Measurements from ENCODE around the gene PDE11A.

Gene PDE11A

DNA sequence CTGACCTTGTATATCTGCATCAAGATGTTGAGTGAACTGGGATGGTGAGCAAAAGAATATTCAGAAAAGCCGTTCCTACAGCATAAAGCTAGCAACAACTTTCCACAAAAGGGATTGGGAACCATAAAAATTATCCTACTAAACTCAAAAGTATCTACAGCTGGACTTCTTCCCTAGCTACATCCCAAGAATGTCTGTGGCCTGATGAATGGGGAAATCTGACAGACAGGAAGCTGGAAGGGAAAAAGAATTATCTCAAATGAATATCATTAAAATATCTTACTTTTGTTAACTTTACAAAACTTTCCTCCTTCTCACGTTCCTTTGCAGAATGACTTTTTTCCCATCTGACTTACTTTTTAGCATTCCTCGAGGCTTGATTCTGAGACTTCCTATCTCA lies 150.9 kb downstream of the PDE11A start:
- DNase-seq: no peak

DNA sequence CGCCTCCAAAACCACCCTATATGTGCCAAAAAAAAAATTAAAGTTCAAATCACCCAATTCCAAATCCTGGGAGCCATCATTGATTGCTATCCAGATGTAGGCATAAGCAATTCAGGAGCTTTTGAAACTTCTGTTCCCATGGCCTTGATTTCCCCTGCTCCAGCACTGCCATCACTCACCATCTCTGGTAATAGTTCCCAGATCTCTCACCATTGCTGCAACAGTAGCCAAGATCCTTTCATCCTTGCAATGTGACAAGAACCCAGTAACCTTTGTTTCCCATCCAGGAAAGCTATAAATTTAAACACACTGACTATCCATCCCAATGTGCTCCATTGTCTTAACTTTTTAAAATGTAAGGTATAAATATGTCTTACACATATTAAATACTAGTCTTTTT lies 155.4 kb downstream of the PDE11A start:
- no peak for DNase-seq

DNA sequence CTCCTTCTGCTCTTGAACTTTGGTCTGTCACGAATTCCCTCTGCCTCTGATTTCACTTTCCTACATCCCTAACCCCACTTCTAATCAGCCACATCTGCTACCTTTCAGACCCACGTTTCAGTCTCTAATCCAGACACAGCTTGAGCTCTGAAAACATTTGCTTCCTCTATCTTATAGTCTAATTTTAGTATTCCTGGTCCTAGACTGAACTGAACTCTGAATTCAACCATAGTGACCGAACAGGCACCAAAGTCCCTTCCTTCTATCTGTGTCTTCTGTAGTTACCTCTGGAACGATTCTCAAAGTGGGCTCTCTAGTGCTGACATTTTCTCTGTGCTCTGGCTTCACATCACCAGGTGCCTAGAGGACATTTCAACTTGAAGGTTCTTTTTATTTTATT lies 156.2 kb downstream of the PDE11A start:
- no peak for DNase-seq

DNA sequence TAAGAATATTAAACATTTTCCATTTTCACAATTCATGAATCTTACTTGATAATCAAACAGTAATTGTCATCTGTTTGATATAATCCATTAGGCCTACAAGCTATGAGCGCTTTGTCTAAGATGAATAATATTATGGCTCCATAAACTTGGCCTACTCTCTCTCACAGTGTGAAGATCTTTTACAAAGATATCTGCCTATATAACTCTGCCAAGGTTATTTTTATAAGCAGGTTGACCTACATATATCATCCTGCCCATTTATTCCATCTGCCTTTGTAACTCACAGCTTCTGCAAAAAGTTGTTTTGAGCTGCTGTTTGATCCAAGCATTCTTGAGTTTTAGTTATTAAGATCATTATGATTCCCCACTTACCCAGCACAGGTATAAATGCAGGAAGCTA lies 158.3 kb downstream of the PDE11A start:
- DNase-seq: no peak

DNA sequence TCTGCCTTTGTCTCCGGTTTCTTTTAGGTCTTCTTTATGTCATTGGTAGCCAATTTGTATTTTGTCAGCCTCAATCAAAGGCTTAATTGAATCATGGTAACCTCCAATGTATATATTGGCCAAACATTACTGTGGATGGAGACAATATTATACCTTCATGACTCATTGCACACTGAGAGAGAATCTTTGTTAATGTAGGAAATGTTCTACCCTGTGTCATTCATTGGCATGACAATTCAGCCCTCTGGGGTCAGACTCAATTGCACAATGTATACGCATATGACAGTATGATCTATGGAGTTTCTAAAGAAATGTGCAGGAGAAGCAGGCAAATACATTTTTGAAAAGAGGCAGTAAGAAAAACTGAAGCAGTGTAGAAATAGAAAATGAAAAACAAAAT lies 162.6 kb downstream of the PDE11A start:
- DNase-seq: no peak

DNA sequence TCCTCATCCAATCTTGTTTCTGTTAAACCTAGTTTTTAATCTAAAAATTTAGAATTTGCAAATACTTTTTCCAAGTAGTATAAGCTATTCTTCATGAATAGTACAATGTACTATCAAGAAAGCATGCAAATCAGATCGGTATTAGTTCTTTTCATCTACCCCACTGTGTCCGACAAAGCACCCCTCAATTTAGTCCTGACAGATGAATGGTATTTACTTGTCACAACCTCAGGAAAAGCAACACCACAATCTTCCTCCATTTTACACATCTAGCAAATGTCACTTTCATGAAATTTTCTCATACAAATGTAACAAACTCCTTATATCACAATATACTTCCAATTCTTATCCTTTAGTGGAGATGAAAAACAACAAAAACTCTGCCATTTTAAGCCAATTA lies 163.8 kb downstream of the PDE11A start:
- DNase-seq: no peak

DNA sequence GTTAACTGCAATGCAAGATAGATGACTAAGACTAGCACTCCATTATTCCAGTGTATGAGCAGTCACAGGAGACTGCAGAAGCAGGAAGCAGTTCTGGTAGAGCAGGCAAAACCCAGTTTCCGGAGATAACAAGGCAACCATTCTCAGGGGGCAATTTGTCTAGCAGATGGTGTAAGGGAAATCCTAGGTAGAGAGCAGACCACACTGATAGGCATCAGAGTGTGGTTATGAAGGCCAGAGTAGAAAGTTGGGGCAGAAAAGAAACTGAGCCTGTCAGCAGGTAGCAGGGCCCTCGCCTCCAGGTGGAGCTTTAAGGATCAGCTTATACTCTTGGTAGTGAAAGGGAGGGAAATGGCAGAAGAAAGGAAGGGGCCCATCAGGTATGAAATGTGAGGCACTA lies 164.4 kb downstream of the PDE11A start:
- DNase-seq: no peak

DNA sequence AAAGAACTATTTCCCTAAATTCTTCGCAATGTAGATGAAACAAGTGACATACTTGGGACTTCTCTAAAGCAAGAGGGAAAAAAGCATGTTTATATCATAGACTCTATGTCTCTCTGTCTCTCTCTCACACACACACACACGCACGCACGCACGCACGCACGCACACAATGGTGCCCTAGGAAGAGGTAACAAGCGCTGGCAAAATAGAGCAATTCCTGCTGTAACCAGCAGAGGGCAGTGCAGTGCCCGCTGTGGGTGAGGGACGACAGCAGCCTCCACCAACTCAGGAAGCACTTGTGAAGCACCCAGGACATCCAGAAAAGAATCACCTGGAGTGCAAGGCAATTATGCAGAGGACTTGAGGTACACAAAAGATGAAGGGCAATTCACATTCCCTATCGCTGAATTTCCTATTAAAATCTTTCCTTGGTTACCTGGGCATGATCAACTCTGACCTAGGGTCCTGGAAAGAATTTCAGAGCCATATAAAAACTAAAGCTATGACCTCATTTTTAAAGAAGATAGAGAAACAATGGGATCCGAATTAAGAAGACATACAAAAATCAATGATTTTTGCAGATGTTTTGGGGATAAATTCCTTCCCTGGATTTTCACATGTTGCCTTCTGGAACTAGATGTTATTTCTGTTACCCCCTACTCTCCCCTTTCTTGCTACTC lies 166.4 kb downstream of the PDE11A start:
- DNase-seq: peak; percentile 2 to 45

DNA sequence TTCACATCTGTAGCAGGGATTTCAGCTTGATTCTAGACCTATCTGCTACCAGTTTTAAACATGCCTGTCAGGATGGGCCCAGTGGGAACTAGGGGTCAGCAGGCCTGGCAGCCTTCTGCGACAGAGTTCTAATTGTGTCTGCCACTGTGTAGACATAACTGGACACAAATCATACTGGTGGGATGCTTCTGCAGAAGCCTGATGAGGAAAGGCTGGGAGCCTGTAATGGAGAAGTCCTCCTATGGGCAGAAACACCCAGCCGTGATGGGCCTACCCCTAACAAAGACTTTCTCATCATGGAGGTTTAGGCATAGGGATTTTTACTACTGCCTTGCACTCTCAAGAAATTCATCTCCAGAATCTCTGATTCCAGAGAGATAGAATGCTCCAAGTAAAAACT lies 166.9 kb downstream of the PDE11A start:
- DNase-seq: no peak

DNA sequence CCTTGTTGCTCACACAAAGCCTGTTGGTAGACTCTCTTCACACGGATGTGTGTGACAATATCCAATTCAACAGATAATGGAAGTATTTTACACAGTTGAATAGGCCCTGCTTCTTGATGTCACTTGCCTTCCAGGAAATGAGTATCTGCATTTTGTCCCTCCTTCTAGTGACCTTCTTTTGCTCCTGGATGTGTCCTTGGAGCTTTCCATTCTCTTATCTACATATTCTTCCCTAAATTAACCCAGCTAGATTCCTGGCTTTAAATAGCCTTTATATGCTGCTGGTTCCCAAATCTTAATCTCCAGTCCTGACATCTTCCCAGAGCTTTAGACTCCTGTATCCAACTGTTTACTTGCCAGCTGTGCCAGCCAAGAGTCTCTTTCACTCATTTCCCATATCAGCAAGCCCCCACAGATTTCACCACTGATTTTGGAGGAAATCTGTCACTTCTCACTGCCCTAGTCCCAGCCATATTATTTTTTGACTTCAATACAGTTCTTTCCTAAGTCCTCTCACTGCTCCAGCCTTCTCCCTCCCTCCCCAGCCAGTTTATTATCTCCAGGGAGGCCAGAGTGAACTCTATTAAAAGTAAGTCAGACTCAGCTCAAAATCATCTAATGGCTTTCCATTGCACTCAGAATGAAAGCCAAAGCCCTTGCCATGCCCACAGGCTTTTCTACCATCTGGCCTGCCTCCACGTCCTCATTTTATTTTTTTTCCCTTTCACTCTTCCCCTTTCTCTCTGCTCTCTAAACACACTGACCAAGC lies 170.0 kb downstream of the PDE11A start:
- DNase-seq: no peak

DNA sequence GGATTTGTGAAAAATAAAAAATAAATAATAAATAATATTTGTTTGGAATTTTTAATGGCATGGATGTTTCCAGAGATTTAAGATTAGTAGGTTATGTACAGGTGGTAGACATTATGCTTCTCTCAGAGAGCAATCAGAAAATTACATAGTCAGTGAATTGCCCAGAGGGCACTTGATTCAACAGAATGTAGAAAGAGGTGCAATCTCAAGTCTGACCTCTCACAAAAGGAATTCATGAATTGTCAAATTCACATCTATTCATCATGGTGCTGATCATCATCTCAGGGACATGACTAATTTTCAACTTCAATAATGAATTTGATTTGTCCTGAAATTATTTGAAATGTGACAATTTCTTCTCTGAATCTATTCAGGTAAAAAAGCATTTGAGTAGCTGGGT lies 172.5 kb downstream of the PDE11A start:
- DNase-seq: no peak

DNA sequence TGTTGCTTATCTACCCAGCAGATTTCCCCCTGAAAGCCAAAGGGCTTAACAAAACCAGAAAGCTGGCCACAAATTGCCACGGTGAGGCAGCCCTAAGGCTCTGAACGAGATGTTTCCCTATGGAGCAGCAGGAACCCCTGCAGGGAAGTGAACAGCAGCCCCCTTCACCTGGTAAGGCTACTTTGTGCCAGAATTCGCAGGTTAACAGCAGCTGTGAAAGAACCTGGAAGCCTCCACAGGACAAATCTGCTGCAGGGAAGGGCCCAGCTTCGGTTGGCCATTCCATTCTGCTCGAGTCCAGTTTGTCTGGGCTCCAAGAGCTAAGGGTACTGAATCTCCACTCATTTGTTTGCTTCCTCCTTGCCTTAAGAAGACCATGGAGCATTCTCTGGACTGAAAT lies 175.3 kb downstream of the PDE11A start:
- DNase-seq: no peak

DNA sequence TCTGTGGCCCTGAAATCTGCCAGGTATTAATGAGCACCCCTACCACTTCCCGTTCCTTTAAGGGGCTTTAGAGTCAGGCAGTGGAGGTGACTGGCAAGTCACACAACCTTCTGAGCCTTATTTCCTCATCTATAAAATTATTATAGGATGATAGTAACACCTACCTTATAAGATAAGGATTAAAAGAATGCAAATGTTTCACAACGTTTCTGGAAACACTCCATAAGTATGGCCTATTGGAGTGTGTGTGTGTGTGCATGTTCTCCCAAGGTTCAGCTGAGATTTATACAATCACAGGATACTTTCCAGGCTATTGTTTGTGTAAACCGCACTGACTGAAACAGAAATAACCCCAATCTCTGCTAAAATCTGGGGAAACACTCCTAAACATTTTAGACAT lies 176.0 kb downstream of the PDE11A start:
- DNase-seq: no peak

DNA sequence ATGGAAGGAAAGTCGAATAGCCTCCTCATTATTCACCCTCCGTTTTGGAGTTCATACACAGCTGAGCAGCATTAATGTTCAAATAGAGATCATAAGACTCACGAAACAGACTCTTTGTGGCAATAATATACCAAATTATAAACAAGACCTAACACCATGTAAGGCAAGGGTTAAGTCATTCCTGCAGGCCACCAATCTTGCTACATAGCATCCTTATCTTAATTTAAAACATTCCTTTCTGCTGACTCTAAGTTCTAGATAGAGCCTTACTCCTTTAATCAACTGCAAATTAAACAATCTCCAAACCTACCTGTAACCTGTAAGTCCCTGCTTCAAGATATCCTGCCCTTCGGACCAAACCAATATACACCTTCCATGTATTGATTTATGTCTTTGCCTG lies 178.0 kb downstream of the PDE11A start:
- no peak for DNase-seq

DNA sequence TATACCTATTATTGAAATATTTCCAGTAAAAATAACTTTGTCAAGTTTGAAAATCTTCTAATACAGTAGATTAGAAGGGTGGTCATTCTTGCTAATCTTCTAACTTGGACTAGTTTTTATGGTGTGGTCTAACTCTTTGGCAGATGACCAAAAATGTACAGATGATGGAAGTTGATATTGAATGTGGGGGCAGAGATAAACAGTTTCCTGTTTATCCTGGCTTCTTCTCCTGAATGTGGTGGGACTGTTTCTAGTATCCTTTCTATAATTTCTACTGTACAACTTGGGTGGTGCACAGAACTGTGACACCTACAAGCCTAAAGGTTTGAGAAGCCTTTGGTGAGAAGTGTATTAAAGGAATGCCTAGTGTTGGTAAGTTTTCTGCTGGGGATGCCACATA lies 178.7 kb downstream of the PDE11A start:
- DNase-seq: no peak

DNA sequence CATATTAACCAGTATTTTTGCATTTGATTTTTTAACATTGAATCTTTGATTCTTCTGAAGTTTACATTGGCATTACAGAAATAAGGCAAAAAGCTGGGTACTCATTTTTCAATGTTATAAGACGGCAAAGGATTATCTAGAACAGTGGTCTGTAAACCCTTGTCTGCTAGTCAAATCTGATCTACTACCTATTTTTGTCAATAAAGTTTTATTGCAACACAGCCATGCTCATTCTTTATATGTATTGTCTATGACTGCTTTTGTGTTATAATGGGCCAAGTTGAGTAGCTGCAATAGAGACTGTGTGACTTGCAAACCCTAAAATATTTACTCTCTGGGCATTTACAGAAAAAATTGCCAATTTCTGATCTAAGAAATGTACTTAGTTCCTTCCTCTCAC lies 181.0 kb downstream of the PDE11A start:
- no peak for DNase-seq

DNA sequence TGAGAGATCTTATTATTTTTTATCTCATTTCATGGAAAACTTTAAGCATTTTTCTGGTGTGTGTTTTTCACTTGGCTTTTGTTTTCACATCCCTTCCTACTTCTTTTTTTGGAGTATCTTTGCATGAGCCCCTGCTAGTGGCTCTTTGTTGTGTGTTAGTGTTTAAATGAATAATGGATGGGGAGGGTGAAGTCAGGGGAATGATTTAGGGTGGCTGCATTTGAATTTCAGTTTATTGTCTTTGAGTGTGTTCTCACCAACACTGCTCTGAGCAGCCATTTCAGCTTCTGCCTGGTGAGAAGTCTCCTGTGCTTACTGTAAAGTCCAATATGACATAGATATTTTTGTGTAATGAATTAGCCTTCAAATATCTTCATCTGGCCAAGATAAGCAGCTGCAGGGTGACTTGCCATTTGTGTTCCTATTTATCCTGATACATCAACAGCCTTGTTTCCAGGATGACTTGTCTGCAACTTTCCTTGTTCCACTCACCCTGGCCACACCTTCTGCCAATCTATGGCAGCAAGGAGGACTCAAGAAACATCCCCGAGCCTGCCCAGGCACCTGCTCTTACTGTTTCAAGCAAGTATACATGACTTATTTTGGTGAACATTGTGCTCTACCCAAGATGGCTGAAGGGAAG lies 182.6 kb downstream of the PDE11A start:
- DNase-seq: no peak

DNA sequence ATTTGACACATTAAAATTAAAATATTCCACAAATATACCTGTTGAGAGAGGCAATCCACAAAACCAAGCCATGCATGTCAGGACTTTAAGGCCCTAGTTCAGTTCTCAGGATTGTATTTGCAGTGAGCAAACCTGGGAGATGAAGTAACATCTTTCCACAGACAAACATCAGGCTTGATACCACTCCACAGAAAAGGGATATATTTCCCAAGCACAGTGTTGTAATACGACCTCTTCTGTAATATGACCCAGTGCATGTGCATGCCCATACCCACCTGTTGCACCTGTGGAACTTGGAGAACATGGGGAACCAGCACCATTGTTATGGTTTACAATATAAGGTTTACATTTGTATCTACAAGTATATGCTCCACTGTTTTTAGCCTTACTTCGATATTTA lies 184.0 kb downstream of the PDE11A start:
- DNase-seq: no peak

DNA sequence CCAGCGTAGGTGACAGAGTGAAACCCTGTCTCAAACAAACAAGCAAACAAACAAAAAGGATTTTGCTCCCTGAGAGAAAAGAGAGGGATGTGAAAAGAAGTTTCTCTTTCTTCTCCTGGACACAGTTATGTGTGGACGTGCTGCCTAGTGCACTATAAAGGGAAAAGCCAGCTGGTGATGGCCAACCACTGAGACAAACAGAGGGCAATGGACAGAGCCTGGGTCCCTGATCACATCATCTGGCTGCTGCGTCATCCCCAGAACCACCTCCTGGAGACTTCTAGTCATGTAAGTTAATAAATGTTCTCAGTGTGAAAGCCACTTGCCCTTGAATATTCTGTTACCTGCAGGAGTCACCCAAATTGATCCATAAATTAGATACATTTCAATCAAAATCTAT lies 184.9 kb downstream of the PDE11A start:
- DNase-seq: no peak

DNA sequence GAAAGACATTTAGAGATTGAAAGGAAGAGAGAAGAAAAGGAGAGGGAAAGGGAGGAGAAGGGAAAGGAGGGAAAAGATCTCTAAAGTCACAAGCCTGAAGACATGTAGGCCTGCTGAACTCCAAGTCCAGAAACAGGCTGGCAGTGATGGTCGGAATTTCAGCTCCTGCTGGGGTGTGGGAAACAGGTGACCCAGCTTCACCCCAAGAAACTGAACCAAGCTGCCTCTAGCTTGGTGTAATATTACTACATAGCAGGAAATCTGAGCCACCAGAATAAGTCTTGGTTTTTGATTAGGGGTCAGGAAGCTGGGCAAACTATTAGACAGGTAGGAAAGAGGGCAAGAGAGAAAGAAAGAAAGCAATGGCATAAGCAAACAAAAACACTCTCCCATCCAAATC lies 185.8 kb downstream of the PDE11A start:
- no peak for DNase-seq

DNA sequence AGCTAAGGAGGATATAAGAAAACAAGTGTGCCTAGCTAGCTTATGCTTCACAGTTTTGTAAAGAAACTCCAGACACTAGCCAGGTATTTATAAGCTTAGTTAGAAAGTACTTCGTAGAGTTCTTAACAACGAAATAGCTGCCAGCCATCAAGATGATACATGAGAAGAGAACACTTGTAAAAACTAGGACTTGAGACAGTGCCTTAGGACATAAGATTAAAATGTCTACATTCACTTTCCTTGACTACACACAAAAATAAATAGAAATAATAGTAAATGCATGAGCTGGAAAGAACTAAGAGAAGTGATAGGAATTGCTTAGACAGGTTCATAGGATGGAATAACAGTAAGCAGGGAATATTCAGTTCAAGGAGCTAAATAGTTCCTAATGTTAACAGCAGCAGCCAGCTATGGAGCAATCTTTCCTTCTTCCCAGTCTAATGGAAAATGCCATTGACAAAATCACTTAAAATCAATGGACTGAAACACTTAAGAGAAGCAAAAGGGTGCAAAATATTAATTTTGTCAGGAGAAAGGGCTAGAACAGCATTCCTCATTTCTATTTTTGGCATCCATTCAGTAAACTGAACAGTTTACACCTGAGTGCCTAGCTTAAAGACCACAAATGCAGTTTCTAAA lies 186.6 kb downstream of the PDE11A start:
- DNase-seq: no peak

DNA sequence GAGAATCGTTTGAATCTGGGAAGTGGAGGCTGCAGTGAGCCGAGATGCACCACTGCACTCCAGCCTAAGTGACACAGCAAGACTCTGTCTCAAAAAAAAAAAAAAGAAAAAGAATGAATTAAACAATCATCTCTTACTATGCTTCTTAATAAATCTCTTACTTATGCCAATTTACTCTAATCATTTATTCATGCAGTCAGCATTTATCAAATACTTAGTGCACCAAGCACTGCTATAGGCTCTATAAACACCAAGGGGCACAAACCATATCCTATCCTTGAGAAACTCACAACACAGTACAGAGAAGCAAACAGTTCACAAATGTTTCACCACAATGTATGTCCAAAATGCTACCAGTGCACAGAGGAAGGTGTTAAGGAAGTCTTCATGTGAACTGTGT lies 189.4 kb downstream of the PDE11A start:
- no peak for DNase-seq

DNA sequence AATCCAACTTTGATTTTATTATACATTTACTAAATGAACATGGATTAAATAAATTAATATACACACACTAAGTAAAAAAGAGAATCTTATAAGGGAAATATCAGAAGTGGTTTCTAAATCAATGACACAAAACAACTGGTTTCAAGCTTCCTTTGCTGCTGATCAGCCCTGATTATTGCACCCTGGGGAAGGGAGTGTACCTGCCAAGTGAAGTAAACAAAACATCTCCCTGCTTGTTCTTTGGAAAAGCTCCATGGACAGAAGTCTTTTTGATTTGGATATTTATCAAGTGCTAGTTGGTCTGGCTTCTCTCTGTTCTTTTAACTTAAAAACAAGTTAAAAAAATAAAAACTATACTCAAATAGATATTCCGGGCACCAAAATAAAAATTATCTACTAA lies 190.1 kb downstream of the PDE11A start:
- no peak for DNase-seq

DNA sequence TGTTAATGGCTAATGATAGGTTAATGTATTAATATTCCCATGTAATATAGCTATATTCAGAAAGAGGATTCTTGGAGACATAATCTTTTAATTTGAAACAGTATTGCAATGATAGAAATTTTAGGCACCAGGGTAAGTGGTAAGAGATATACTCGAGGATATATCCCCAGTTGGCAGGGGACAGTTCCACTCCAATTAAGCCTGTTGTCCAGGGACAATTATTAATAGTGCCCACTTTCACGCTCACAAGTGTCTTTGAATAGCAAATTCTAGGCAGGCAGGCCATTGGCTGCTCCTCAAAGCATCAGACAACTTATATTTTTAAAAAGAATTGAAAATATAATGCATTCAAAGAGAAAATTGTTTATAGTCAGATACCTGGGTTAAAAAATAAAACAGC lies 190.7 kb downstream of the PDE11A start:
- DNase-seq: no peak
